Renal cortex interstitium (tissue), 15 donors: Measurements from ENCODE around the gene WDR59. TPM values are rescaled to one million over a fixed set of nuclear protein-coding genes. Genes with fewer than 3 reads are reported as not detected.

ENCODE experiments used
- DNase-seq, 11 donors: peaks; one replicate each; pipeline ENCODE4 v3.0.0-alpha.2; 2013; ENCODE audit warnings: low read depth in 9 of 11, low spot score in 4 of 11; ENCODE audit errors: extremely low read depth in 1 of 11
- long read RNA-seq, 16 experiments: transcript quantifications; one replicate each; lab custom pipeline, GENCODE V29; 2026
- polyA plus RNA-seq, 3 donors: library from polyadenylated mRNA; unstranded; fragments of 120-200 nt; gene quantifications; one replicate each; pipeline ENCODE4 v1.2.1, GENCODE V29; 2013; ENCODE audit not compliant: insufficient read length in 3 of 3

Gene WDR59, protein sequence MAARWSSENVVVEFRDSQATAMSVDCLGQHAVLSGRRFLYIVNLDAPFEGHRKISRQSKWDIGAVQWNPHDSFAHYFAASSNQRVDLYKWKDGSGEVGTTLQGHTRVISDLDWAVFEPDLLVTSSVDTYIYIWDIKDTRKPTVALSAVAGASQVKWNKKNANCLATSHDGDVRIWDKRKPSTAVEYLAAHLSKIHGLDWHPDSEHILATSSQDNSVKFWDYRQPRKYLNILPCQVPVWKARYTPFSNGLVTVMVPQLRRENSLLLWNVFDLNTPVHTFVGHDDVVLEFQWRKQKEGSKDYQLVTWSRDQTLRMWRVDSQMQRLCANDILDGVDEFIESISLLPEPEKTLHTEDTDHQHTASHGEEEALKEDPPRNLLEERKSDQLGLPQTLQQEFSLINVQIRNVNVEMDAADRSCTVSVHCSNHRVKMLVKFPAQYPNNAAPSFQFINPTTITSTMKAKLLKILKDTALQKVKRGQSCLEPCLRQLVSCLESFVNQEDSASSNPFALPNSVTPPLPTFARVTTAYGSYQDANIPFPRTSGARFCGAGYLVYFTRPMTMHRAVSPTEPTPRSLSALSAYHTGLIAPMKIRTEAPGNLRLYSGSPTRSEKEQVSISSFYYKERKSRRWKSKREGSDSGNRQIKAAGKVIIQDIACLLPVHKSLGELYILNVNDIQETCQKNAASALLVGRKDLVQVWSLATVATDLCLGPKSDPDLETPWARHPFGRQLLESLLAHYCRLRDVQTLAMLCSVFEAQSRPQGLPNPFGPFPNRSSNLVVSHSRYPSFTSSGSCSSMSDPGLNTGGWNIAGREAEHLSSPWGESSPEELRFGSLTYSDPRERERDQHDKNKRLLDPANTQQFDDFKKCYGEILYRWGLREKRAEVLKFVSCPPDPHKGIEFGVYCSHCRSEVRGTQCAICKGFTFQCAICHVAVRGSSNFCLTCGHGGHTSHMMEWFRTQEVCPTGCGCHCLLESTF
- 100 to 1,000 TPM in 1 of 3 donors, 10 to 100 TPM in 2; 81.2 to 127 (median 84.4) TPM for polyA plus RNA-seq
- long read RNA-seq, donor 1, partial matches to known transcripts = 19 of 22 reads
- long read RNA-seq, donor 1, other reads (novel, unspliced or antisense) = 0 of 22 reads
- long read RNA-seq, donor 2, full-length matches to known transcripts = 2 of 33 reads
- long read RNA-seq, donor 2, partial matches to known transcripts = 31 of 33 reads
- long read RNA-seq, donor 2, other reads (novel, unspliced or antisense) = 0 of 33 reads
- long read RNA-seq, donor 3, full-length matches to known transcripts = 9 of 9 reads
- long read RNA-seq, donor 3, partial matches to known transcripts = 0 of 9 reads
- long read RNA-seq, donor 3, other reads (novel, unspliced or antisense) = 0 of 9 reads
- long read RNA-seq, donor 4, full-length matches to known transcripts = 6 of 44 reads
- long read RNA-seq, donor 4, partial matches to known transcripts = 38 of 44 reads
- long read RNA-seq, donor 4, other reads (novel, unspliced or antisense) = 0 of 44 reads
- long read RNA-seq, donor 5 = 0 reads
- long read RNA-seq, donor 6, full-length matches to known transcripts = 5 of 5 reads
- long read RNA-seq, donor 6, partial matches to known transcripts = 0 of 5 reads
- long read RNA-seq, donor 6, other reads (novel, unspliced or antisense) = 0 of 5 reads
- long read RNA-seq, donor 7, full-length matches to known transcripts = 3 of 3 reads
- long read RNA-seq, donor 7, partial matches to known transcripts = 0 of 3 reads
- long read RNA-seq, donor 7, other reads (novel, unspliced or antisense) = 0 of 3 reads
- long read RNA-seq, donor 8 = 0 reads
- long read RNA-seq, donor 9, full-length matches to known transcripts = 3 of 3 reads
- long read RNA-seq, donor 9, partial matches to known transcripts = 0 of 3 reads
- long read RNA-seq, donor 9, other reads (novel, unspliced or antisense) = 0 of 3 reads
- long read RNA-seq, donor 10, full-length matches to known transcripts = 1 of 32 reads
- long read RNA-seq, donor 10, partial matches to known transcripts = 17 of 32 reads
- long read RNA-seq, donor 10, other reads (novel, unspliced or antisense) = 14 of 32 reads
- long read RNA-seq, donor 11 = 0 reads
- long read RNA-seq, donor 12, partial matches to known transcripts = 0 of 1 reads
- long read RNA-seq, donor 12, other reads (novel, unspliced or antisense) = 0 of 1 reads
- long read RNA-seq, donor 13 = 0 reads
- long read RNA-seq, donor 14, partial matches to known transcripts = 0 of 1 reads
- long read RNA-seq, donor 14, other reads (novel, unspliced or antisense) = 0 of 1 reads
- long read RNA-seq, donor 15, full-length matches to known transcripts = 2 of 2 reads
- long read RNA-seq, donor 15, partial matches to known transcripts = 0 of 2 reads
- long read RNA-seq, donor 15, other reads (novel, unspliced or antisense) = 0 of 2 reads
- long read RNA-seq, donor 16, full-length matches to known transcripts = 16 of 139 reads
- long read RNA-seq, donor 16, partial matches to known transcripts = 78 of 139 reads
- long read RNA-seq, donor 16, other reads (novel, unspliced or antisense) = 45 of 139 reads

DNA sequence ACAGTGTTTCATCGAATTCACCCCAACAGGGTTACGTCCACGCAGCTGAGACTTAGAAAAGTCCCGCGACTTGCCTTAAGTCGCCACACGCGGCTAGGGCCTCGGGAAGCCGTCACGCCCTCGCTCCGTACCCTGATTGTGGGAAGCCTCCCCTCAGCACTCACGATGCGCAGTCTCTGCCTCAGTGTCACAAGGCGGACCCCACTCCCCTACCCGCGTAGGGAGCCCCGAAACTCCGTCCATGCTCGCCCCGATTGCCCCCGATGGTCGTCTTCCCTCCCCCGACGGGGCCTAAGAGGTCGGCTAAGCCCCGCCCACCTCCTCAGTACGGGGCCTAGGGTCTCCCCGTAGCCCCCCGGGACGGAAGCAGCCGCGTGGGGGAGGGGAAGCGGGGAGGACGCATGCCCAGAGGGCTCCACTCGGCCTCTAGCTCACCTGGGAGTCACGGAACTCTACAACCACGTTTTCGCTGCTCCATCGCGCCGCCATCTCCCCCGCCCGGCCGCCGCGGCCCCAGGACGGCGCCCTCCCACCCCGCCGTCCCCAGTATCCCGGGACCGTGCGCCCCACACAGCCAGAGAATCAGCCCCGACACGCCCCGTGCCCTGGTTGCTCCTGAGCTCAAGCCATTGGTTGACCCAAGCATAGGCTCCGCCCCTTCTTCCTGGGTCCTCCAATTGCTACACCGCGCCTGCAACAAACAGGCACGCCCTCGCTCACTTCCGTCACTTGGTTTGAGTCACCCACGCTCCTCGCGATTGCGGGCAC, at the start of gene WDR59:
WDR59 (minus strand) TSS at position 595 of the 768 bp plus-strand sequence; CDS start at position 489, 106 bp downstream.
- peak; percentile 95 to 100 (median 99) for DNase-seq

DNA sequence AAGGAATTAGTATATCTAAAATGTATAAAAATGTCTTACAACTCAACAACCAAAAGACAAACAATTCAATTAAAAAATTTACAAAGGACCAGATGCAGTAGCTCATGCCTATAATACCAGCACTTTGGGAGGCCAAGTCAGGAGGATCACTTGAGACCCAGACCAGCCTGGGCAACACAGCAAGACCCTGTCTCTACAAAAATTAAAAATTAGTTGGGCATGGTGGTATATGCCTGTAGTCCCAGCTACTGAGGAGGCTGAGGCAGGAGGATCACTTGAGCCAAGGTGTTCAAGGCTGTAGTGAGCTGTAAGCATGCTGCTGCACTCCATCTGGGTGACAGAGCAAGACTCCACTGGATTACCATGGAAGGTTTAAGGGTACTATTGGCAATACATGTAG, 47.7 kb upstream of the WDR59 start:
- no peak for DNase-seq

DNA sequence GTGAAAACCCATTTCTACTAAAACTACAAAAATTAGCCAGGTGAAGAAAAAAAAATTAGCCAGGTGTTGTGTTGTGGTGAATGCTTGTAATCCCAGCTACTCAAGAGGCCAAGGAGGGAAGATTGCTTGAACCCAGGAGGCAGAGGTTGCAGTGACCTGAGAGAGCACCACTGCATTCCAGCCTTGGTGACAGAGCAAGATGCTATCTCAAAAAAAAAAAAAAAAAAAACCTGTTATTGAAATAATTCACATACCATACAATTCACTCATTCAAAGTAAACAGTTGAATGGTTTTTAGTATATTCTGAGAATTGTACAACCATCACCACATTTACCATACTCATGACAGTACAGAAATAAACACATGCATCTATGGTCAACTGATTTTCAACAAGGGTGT, 44.9 kb upstream of the WDR59 start:
- DNase-seq = no peak

DNA sequence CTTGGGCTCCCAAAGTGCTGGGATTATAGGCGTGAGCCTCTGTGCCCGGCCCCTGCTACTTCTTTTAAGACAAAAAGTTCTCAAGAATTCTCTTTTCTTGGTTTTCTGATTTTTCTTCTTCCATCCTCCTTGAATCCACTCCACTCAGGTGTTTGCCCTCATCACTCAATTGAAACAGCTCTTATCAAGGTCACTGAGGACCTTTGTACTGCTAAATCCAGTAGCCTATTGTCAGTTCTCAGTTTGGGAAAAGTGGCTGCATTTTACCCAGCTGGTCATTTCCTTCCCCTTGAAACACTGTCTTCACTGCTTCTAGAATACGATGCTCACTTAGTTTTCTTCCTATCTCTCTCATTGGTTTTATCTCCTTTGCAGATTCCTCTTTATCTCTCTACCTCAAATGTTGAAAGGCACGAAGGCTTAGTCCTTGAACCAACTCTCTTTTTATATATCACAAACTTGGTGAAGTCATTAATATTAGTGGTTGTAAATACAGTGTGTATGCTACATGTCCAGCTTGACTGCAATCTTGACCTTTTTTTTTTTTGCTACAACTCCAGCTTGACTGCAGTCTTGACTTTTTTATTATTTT, 43.7 kb upstream of the WDR59 start:
- no peak for DNase-seq

DNA sequence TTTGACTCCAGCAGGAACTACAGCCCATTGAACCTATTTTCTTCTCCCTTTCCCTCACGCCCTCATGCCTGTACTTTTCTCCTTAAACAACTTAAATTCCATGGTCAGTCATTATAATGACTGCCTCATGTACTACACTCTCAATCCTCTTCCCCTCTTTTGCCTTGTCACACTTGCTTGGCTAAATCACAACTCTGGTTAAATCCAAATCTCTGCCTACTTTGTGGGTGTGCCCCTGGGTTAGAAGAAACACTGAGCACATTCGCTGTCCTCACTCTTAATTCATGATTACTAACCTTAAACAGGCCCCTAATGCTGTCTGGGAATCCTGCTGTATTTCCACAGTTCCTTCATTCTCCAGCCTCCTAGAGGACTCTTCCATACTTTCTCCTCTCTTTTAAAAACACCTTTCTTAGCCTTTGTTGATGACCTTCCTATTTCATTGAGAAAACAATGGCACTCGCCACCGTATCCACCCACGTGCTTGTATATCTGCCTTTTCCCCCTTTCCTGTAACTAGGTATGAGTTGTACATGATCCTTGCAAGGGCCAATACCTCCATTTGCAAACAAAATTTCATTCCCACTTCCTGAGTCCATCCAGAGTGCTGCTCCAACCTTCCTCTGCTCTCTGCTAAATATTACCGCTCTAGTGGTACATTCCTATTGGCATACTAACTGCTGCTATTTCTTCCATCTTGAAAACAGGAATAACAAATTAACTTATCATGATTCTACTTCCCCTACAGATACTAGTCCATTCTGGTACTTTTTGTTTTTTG, 42.8 kb upstream of the WDR59 start:
- DNase-seq = no peak

DNA sequence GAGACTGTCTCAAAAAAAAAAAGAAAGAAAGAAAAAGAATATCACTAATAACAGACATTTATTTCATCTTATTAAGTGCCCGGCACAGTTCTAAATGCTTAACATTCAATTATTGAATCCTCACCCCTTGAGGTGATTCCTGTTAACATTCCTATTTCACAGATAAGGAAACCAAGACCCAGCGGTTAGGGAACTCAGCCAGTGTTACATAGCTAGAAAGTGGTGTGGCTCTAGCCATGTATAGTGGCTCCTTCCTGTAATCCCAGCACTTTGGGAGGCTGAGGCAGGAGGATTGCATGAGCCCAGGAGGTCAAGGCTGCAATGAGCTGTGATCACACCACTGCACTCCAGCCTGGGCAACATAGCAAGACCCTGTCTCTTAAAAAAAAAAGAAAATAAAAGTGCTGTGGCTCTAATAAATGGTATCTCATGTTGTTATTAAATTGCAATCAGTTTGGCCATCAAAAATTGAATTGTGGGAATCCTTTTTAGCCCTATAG, 42.0 kb upstream of the WDR59 start:
- no peak for DNase-seq

DNA sequence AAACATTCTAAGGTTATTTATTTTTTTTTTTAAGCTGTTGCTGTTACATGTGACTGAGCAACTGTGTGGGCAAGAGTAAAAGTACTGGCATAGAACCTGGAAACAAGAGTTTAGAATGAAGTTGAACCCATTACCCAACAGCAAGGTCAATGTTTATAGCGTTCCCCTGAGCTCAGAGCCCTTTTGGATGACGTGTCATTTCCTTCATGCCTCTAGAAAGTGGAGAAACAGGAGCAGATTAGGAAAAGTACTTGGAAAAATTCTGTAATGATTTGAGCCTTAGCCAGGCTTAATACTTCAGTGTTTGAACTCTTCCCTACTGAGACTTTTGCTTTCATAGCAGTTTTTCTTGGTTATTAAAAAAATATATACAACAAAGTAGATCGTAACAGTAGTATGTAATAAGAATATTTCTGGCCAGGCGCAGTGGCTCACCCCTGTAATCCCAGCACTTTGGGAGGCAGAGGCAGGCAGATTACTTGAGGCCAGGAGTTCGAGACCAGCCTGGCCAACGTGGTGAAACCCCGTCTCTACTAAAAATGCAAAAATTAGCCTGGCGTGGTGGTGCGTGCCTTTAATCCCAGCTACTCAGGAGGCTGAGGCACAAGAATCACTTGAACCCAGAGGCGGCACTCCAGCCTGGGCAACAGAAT, 41.4 kb upstream of the WDR59 start:
- peak in 6 of 11 donors; percentile 8 to 35 (median 22) for DNase-seq

DNA sequence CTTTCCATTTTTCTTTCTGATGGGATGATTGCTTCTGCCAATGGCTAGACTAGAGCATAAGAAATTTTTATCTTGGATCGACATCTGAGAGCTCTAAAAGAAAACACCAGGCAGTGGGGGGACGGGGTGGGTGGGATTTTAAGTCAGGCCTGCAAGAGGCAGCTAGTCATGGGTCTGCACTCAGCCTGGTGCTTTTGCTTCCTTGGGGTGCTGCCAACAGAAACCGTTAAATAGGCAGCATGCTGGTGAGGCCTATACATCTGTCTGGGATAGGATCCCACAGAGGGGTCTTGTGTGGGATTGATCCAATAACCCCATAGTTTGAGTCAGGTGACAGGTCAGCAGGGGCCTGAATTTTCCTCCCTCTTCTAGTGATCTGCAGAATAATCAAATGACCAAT, 40.8 kb upstream of the WDR59 start:
- DNase-seq = no peak

DNA sequence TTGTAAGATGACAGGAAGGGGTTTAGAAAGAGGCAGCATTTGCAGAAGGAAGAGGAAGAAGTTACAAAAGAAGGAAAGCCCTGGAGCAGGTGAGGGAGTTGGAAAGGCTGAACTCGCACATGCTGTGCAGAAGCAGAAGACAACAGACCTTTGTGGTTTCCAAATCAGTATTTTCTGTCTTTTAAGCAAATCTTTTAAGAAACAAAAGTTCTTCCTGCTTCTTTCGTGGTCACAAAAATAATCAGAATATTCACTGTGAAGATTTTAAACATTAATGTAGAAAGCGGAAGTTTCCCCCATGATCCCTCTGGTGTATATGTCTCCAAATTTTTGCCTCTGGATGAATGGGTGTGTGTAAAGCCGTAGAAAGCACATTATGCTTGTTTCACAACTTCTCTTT, 39.7 kb upstream of the WDR59 start:
- DNase-seq = no peak

DNA sequence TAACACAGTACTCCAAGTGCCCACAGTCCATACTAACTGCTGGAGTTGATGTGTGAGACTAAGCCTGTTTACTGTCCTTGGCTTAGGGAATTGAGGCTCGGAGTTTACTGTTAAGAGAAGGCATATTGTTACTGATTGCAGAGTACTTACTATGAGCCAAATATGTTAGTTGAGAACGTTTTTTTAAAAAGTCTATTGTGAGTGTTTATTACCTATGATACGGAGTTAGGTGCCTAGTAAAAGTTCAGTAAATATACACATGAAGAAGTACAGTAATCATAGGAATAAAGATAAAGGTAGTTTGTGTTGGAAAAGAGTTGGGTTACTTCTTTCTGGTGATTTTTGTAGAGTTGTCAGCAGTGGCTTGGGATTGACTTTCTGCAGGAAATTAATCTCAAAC, 39.3 kb upstream of the WDR59 start:
- DNase-seq = no peak

DNA sequence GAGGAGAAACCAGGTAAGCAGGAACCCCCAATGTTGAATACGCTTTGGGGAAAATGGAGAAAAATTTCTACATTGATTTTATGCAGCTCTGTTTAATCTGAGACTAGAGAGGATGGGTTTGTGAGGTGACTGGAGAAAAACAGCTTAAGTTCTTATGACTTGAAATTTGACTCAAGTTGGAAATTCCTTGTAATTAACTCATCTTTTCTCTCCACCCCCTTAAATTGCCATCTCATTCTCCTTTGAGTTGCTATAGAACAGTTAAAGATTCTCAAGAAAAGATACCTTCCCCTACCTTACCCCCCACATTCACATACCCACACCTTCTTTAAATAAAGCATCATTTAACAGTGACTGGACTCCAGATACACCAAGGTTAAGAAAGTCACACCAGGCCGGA, 38.1 kb upstream of the WDR59 start:
- no peak for DNase-seq

DNA sequence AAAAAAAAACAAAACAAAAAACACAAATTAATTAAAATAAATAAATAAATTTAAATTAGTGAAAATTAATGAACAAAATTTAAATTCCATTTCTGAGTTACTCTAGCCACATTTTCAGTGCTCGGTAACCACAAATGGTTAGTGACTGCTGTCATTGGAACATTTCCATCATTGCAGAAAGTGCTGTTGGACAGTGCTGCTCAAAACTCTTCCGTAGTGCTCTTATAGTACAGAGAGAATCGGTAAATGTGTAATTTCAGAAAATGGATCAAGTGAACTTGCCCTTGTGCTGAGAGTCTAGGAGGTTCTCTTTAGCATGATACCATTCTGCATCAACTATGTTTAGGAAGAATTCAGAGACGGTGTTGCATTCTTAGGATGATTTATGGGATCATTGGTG, 37.6 kb upstream of the WDR59 start:
- DNase-seq = no peak

DNA sequence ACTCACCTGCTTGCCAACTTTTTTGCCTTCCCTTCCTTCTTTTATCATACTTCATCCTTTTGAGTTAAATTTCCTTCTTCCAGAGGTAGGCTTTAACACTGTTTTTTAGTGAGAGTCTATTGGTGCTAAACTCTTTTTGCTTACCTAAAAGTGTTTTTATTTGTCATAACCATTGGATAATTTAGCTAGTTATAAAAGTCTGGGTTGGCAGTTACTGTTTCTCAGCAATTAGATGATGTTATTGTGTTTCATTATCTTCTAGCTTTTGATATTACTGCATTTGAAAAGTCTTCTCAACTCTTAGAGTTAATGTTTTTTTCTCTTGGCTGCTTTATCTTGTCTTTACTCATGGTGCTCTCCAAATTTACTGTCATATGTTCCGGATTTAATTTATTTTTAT, 36.5 kb upstream of the WDR59 start:
- no peak for DNase-seq

DNA sequence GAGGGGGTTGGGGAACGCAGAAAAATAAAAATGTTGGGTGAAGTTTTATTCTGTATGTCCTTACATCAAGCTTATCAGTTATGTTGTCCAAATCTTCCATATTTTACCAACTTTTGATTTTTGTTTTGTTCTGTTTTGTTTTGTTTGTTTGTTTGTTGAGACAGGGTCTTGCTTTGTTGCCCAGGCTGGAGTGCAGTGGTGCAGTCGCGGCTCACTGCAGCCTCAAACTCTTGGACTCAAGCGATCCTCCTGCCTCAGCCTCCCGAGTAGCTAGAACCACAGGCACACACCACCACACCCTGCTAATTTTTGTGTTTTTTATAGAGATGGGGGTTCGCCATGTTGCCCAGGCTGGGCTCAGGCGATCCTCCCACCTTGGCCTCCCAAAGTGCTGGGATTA, 34.7 kb upstream of the WDR59 start:
- DNase-seq = no peak
